Dermis microvascular lymphatic vessel endothelial cell (primary cell): ENCODE measurements around the gene TLCD5. TPM values are rescaled to one million over a fixed set of nuclear protein-coding genes. Genes with fewer than 3 reads are reported as not detected.

Experiments
- DNase-seq, 2 donors: peaks; one replicate each; pipeline versions ENCODE4 v3.0.0 to v3.0.0-alpha.2; 2010; ENCODE audit warnings: low read depth in 2 of 2
- total RNA-seq: library from RNA; depleted of rRNA; stranded (reverse); fragments of >200 nt; gene quantifications from 2 replicates; pipeline ENCODE4 v1.2.1, GENCODE V29; 2014

TLCD5 gene
- total RNA-seq, 1 donor from 2014 or later = 4.1 TPM

- DNase-seq = peak in 1 of 2 donors; percentile 36
Measured at GRCh38 chr11:120336641-120337354, 11.7 kb downstream of the TLCD5 start.

DNA sequence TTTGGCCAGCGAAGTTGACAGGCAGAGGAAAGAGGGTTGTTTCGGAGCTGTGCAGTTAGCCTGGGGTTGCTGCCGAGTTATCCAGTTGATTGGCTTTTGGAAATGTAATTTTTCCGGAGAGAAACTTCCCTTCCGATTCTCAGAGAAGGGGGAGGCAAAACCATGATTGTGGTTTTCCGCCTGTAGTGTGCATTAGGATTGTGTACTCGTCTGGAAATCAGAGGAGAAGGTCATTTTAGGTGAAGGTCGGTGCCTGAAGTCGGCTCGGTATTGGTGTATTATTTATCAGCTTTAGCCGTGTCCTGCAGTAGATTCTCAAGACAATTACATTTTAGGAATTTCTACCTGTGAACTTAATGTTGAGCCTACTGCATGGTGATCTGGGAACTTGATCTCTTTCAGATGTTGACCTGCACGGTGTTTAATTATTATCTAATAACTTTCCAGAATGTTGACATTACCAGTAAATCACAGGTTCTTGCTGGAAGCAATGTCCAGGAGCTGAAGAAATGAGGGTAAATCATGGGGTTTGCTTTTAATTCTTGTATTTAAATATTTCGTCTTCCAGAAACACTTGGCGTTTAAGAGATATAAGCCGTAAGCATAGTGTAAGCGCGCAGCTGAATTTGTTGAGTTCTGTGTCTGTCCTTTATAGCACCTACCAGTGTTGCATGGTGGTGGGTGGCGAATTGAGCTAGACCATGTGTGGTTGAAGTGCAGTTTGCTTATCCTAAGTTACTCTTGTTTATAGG, 12.4 kb downstream of the TLCD5 start:
- DNase-seq = peak in 1 of 2 donors; percentile 50

- DNase-seq = peak in 1 of 2 donors; percentile 66
Measured at GRCh38 chr11:120338107-120338933, 13.2 kb downstream of the TLCD5 start.

DNA sequence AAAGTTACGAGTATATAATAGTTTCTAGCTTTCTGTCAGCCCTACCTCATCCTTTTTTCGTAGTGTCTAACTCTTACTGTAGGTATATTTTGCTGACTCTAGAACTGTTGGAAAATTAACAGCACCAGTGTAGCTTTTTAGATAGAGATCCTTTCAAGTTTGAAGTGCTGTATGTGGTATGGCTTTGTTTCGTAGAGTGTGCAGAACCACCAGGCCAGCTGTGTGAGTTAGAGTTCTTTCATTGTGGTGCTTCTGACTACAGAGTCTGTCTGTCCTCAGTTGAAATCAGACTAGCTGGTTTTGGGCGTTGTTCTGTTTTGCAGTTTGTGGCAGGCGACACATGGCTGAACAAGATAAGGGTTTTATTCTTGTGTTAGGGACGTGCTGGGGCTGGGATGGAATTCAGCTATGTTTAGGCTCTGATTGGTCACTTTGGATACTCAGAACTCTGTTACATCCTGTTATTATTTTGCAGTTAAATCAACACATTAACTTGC, 14.3 kb downstream of the TLCD5 start:
- peak; percentile 72 to 84 for DNase-seq

DNA sequence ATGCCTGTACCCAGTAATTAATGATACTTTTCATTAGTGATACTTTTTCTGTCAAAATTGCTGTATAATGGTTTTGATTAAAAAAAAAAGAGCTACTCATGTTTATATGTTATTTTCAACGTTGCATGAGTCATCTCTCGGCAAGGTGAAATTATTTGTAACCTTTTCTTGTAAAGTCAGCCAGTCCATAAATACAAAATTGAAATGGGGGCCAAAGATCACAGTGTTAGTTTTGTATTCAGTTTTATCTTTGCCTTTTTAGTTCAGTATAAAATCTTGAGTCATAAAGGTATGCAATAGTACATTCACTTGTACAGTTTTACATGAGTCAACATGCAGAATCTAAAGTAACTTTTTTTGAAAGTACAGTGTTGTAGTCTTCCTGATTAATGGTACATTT, 15.4 kb downstream of the TLCD5 start:
- DNase-seq = peak; percentile 55 to 85

GRCh38 chr11:120342226-120342625, 17.1 kb downstream of the TLCD5 start:
- DNase-seq = peak in 1 of 2 donors; percentile 37

DNA sequence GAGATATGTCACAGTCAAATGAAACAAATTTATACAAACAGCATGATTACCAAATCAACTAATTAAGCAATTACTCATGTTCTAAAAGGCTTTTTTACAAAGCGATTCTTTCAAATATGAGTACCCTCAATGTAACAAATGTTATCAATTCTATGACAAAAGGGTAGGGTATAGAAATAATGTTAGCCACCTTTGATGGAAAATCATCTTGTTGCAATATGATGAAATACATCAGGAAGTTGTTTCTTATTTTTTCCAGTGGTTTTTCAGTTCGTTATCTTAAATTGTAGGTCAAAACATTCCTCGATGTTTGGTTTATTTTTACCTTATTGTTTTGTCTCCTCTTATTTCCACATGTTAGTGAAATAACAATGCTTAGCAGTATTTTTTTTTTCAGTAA, 17.6 kb downstream of the TLCD5 start:
- no peak for DNase-seq

DNA sequence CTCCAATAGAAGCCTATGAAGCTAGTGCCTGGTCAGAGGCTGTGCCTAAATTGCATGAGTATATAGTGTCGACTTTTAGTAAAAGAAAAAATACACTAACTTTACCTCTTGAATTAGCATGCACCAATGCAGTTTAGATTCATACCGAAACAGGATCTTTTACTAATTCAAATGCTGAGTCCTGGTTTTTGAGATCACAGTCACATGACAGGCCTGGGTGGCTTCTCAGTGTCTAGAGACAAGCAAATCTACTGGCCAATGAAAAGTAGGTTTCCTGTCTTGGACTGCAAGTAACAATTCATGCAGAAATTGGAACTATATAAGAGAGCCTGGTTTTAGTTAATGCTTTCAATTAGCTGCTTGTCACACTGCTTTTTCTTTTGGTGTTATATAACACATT, 18.3 kb downstream of the TLCD5 start:
- DNase-seq = no peak

DNA sequence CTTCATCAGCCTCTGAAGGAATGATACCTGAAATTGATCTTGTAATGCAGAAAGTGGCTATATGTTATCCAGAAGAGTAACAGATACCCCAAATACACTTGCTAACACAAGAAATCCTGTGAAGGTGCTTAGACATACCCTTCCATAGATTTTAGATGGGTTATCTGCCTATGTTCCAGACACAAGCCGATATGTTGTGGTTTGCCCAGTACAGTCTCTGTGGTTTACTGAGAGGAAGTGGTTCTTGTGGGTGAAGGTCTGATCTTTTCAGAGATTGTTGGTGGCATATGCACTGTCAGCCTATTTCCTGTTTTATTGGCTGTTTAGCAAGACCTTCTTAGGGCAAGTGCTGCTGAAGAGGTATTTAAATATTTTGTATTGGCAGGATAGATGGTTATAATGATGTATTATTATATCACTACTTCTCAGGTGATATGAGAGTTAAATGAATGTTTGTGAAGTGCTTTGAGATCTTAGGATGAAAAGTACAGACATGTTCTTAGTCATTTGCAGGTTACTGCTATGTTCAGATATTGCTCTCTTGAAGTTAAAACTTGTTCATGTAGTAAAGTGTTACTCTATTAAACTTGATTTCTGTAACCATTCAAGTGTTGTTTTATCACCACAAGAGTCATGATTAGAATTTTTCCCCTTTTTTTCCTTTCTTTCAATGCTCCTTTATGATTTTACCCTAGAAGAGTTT, 19.4 kb downstream of the TLCD5 start:
- DNase-seq = peak in 1 of 2 donors; percentile 25

- no peak for DNase-seq
Measured at GRCh38 chr11:120346233-120346632, 21.1 kb downstream of the TLCD5 start.

- no peak for DNase-seq
Measured at GRCh38 chr11:120350637-120351036, 25.5 kb downstream of the TLCD5 start.

GRCh38 chr11:120352405-120352804, 27.3 kb downstream of the TLCD5 start:
- no peak for DNase-seq

- no peak for DNase-seq
Measured at GRCh38 chr11:120354068-120354467, 29.0 kb downstream of the TLCD5 start.

DNA sequence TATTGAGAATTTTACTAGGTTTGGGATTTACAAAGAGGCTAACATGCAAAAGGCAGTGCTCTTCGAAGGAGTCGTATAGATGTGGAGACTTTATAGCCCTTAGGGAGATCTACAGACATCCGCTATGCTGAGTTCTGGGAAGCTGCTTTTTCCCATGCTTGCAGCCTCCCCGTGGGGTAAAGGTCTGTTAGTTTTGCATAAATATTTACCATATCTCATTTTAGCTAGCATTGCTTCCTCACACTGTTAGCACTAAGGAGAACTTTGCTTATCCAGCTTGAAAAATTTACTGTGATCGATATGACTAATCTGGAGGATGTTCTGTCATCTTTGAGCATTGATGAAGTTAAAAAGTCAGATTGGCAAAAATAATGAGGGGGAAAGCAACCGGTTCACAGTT, 29.7 kb downstream of the TLCD5 start:
- DNase-seq = no peak

DNA sequence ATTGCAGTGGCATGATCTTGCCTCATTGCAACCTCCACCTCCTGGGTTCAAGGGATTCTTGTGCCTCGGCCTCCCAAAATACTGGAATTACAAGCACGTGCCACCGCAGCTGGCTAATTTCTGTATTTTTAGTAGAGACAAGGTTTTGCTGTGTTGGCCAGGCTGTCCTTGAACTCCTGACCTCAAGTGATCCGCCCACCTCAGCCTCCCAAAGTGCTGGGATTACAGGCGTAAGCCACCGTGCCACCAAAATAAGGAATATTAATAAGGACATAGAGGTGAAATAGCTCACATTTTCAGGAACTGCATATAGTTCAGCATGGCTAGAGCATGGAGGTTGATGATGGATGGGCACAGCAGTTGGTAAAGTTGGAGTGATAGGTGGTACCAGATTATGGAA, 32.5 kb downstream of the TLCD5 start:
- DNase-seq = no peak

DNA sequence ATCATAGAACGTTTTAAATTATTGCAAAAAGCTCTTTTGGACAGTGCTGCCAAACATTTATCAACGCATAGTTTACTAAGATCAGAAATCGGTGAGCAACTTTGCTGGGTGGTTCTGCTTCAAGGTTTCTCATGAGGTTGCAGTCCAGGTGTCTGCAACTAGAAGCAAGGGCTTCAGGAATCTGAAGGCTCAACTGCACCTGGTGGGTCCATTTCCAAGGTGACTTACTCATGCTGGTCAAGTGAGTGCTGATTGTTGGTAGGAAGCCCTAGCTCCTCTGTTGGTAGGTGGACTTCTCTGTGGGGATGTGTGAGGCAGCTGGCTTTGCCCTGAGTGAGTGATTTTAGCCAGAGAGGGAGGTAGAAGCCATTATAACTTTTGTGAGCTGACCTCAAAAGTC, 33.6 kb downstream of the TLCD5 start:
- no peak for DNase-seq

GRCh38 chr11:120363436-120363835, 38.3 kb downstream of the TLCD5 start:
- DNase-seq = no peak

- no peak for DNase-seq
Measured at GRCh38 chr11:120365512-120365911, 40.4 kb downstream of the TLCD5 start.

DNA sequence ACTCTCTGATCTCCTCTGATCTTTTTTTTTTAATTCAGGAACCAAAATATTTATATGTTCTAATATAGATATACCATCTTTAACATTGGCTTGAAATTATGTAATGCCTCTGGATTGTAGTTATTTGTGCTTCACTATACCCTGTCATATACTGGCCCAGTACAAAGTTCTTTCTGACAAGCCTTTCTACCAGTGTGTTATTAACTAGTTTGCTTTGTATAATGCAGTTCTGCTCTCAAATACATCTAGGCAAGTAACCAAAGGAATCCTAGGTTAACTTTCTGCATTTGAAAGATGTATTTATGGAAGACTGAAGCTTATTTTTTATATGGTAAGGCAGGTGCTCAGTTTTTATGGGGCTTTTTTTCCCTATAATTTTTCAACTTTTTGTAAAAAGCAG, 47.2 kb downstream of the TLCD5 start:
- no peak for DNase-seq

GRCh38 chr11:120375076-120375475, 50.0 kb downstream of the TLCD5 start:
- DNase-seq = peak in 1 of 2 donors; percentile 50

GRCh38 chr11:120376547-120377182, 51.6 kb downstream of the TLCD5 start:
- peak in 1 of 2 donors; percentile 17 for DNase-seq
